ENCODE results near the gene TMBIM6. TPM values are rescaled to one million over a fixed set of nuclear protein-coding genes. Genes with fewer than 3 reads are reported as not detected.
"Not testable (repeated sequence)": the region's sequence is repeated elsewhere in the genome, so short reads cannot be mapped to it uniquely, and the experiment has no call there.

The TMBIM6 gene
- total RNA-seq, 1 experiment from 2014 or later: 413 TPM

DNA sequence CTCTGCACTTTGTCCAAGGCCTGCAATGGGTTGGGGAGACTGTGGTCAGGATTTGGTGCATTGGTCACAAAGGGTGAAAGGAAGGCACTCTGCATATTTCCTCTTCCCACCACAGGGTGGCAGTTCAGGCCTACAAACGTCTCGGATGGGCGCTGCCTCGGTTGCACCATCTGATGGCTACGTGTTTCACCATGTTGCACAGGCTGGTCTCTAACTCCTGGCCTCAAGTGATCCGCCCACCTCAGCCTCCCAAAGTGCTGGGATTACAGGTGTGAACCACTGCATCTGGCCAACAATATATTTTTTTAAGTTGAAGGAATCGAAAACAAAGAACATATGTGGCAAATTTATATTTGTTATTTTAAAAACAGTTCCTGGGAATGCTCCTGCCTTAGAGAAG is 35.1 kb downstream of the TMBIM6 start:
- DNase-seq (ENCODE audit: low read depth): peak; percentile 64

DNA sequence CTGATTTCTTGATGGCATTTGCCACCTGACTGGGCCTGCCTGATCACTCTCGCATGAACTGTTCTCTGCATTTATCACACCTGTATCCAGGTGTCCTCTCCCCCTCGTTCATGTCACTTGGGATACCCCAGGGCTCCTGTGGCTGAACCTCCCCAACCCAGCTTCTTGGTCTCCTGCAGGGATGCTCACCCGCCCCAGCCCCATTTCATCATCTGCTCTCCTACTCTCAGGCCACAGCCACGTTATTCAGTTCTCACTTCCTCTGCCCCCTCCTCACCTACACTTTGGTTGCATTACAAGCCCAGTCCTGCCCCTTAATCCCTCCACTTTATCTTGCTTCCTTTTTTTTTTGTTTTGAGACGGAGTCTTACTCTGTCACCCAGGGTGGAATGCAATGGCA is 35.5 kb downstream of the TMBIM6 start:
- no peak for DNase-seq (ENCODE audit: low read depth)

DNA sequence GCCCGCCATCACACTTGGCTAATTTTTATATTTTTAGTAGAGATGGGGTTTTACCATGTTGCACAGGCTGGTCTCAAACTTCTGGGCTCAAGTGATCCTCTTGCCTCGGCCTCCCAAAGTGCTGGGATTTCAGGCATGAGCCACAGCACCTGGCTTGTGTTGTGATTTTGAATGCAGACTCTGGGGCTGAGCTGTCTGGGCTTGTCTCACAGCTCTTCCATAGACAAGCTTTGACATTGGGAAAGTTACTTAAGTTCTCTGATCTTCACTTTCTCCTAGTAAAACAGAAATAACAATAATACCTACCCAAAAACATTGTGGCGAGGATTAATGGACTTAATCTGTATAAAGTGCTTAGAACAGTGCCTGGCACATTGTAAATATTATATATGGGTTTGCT is 36.0 kb downstream of the TMBIM6 start:
- DNase-seq (ENCODE audit: low read depth): no peak

DNA sequence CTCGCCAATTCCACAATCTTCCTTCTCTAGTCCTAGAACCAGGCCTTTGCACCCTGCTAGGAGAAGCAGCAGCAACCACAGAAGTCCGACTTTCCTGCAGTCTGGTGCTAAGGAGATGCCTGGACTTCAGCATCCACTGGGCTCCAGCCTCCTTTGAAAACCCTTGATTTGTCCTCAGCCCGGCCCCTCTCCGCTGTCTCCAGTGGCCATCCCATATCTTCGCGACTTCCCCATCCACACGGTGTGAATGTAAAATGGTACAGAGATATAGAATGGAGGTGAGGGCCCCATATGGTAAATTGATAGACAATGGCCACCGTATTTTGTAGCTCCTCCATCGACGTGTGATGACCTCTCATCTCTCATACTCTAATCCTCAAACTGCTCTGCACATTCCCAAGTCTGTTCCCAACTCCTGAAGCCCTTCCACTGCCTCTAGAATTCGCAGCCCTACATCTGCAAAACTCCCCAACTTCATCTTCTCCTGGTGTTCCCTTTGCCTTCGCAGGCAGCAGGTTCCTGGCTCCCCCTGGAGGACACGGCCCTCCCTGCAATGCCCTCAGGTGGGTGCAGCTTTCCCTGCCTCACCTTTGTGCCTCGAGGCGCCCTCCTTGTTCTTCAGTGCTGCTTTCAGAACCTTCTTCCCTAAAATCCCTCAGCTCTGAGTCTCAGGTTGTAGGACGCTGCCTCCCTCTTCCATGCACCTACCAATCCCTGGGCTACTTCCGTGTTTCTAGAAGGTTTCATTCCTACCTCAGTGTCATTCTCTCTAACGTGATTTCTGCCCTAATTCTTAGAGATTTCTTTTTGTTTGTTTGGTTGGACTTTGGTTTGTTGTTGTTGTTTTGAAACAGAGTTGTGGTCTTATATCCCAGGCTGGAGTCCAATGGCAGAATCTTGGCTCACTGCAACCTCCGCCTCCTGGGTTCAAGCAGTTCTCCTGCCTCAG is 36.7 kb downstream of the TMBIM6 start:
- DNase-seq (ENCODE audit: low read depth): peak; percentile 19

DNA sequence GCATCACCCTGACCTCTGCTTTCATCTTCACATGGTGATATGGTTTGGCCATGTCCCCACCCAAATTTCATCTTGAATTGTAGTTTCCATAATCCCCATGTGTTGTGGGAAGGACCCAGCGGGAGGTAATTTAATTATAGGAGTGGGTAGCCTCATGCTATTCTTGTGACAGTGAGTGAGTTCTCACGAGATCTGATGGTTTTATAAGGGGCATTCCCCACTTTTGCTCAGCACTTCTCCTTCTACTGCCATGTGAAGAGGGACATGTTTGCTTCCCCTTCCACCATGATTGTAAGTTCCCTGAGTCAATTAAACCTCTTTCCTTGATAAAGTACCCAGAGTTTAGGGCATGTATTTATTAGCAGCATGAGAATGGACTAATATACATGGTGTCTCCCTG is 38.2 kb downstream of the TMBIM6 start:
- no peak for DNase-seq (ENCODE audit: low read depth)

DNA sequence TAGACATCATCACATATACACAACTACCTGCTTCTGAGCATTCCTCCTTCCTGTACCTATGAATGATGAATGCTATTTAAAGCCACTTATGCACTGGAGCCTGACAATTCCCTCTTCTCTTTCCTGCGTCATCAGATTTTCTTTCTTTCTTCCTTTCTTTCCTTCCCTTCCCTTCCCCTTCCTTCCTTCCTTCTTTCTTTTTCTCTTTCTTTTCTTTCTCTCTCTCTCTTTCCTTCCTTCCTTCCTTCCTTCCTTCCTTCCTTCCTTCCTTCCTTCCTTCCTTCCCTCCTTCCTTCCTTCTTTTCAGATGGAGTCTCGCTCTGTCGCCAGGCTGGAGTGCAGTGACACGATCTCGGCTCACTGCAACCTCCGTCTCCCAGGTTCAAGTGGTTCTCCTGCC is 39.6 kb downstream of the TMBIM6 start:
- DNase-seq (ENCODE audit: low read depth): not testable (repeated sequence)

DNA sequence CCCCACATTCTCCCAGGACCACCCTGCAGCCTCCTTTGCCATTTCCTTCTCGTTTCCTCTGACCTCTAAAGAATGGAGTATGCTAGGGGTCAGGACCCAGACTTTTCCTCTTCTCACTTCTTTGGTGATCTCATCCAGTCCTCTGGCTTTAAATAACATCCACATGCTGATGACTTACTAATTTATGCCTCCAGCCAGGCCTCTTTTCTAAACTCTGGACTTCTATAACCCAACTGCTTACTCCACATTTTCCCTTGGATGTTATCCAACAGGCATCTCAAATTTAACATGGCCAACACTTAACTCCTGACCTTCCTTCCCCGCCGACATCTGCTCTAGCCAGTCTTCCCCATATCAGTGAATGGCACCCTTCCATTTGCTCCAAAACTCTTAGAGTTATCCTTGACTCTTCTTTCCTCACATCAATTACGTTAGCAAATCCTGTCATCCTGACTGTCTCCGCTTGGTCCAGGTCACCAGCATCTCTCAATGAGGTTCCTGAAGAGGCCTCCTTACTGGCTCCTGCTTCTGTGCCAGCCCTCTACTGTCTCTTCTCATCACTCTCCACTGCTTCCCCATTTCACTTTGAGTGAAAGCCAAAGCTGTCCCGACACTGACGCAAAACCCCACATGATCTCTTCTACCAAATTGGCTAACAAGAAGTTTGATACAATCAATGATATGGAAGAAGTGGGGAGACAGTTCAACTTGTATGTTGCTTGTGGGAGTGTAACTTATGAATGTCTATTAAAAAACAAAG is 42.7 kb downstream of the TMBIM6 start:
- peak; percentile 82 for DNase-seq (ENCODE audit: low read depth)

DNA sequence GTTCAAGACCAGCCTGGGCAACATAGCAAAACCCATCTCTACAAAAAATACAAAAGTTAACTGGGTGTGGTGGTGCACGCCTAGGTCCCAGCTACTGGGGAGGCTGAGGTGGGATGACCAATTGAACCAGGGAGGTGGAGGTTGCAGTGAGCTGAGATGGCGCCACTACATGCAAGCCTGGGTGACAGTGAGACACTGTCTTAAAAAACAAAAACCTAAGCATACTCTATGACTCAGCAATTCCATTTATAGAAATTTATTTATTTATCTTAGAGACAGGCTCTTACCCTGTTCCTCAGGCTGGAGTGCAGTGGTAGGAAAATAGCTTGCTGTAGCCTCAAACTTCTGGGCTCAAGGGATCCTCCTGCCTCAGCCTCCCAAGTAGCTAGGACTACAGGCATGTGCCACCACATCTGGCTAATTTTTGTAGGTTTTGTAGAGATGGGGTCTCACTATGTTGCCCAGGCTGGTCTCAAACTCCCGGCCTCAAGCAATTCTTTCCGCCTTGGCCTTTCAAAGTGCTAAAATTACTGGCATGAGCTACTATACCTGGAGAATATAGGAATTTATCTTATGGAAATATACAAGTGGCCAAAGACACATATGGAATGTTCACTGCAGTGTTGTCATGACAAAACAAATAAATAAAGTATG is 43.5 kb downstream of the TMBIM6 start:
- peak; percentile 59 for DNase-seq (ENCODE audit: low read depth)

DNA sequence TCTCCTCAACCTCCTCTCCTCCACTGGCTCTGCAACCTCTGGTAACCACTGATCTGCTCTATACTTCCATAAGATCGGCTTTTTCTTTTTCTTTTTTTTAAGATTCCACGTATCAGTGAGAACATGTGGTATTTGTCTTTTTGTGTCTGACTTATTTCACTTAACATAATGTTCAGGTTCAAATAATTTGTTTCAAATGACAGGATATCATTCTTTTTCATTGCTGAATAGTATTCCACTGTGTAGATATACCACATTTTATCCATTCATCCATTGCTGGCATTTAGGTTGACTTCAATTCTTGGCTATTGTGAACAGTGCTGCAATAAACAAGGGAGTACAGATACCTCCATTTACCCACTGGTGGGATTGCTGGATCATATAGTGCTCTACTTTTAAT is 46.3 kb downstream of the TMBIM6 start:
- no peak for DNase-seq (ENCODE audit: low read depth)

DNA sequence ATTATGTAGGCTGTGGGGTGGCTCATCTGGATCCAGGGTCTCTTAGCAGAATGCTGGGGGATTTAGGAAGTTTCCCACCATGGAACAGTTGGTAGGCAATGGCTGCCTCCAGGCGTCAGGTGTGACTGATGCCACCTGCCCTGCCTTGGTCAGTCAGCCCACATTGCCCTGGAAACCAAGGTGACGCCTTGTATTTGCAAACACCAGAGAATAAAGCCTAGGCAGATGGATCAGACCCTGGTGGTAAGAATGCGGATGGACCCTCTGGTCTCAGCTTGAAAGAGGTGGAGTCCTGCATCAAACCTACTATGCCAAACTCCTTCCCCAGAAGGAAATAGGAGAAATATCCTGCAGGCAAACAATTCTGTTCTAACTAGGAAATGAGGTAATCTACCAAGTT is 48.6 kb downstream of the TMBIM6 start:
- DNase-seq (ENCODE audit: low read depth): no peak

DNA sequence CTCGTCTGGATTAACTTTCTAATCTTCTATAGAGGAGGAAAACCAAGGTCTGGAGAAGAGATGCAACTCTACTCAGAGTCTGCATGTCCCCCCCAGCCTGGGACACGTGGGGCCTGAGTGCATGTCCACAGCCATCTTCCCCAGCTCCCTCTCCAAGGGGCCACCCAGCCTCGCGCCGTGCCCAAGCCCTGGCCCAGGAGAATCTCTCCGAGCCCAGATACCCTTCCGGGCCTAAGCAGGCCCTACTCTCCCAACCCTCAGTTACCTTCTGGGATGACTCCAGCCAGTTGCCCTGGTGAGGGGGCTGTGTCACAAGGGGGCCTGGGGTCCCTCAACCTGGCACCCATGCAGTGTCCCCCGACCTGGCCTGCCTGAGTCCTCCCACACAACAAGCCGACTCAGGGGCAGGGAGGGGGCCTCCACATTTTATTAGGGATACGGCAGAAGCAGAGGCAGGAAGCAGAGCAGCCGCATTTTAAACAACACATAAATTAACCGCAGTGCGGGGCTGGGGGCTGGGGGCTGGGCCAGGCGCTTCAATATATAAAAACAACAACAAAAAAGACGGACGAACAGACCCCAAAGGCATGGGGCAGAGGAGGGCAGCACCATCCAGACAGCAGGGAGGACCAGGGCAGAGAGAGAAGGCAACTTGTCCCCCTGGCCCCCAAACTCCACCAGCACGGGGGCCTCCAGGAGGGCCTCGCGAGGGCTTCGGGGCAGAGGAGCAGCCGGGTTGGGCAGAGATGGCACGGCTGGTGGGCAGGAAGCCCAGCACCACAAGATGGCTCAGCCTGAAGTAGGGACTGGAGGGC is 49.6 kb downstream of the TMBIM6 start:
- DNase-seq (ENCODE audit: low read depth): no peak

DNA sequence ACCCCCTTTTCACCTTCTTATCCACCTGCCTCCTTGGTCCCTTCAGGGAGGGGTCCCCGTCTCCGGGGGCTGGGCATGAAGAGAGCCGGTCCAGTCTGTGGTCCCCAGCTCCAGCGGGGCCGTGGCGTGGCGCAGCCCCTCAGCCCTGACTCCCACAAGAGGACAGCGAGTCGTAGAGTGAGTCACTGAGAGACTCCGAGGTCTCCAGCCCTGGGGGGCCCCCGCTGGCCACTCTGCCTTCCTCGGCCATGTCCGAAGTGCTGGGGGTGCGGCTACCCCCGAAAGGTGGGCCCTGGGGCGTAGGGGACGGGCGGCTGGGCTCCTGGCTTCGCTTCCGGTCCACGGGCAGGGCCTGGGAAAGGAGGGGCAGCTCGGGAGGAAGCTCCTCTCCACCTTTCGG is 50.3 kb downstream of the TMBIM6 start:
- no peak for DNase-seq (ENCODE audit: low read depth)

DNA sequence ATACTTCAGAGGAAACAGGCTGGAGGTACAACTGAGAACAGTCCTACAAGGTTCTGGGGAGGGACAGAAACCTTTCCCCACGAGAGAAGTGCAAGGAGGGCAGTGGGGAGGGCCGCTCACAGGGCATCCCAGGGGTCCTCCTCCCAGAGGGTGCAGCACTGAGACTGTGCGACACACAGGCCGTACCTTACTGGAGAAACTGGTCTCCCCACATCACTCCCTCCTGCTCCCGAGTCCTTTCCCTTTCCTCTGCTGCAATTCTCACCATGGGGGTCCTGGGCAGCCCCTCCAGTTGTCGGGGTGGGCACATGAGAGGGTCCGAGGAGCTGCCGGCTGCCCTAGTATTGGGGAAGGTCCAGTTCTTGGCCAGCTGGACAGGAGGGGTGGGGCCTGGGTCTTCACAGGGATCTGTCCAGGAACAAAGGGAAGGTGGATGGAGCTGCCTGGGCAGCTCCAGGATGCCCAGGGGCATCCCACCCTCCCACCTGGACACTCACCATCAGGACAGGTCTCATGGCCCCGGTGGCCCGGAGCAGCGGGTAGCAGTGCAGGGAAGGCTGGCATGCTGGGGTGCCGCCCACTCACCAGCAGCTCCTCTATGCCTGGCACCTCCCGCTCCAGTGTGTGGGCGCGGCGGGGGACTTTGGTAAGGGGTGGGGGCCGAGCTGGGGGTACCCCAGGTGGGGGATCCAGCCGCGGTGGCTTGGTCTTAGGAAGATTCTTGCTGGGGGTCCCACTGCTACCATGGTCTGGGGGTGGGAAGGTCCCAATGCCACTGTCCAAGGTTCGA is 51.0 kb downstream of the TMBIM6 start:
- no peak for DNase-seq (ENCODE audit: low read depth)

DNA sequence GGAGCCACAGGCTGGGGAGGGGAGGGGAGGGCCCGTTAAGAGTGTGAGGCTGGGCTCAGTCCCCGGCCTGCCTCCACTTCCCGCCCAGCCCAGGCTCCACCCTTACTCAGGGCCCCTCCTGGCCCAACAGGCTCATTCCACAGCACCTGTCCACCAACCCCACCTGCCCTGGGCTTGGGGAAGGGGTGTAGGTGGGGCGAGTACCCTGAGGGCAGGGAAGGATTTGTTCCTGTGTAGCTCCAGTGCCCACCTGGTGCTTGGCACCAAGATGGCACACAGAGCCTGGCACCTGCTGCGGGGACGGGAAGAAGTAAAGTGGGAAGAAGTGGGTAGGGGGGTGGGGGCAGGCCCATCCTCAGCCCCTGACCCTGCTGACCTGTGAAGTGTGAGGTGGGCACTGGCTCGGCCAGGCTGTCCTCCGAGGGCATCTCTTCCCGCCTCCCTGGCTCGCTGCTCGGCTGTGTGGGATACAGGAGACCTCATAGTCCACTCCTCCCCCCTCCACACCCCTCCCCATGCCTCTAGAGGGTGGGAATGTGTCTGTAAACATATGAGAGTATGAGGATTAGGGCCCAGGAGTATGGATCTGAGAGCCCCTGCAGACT is 51.7 kb downstream of the TMBIM6 start:
- no peak for DNase-seq (ENCODE audit: low read depth)

DNA sequence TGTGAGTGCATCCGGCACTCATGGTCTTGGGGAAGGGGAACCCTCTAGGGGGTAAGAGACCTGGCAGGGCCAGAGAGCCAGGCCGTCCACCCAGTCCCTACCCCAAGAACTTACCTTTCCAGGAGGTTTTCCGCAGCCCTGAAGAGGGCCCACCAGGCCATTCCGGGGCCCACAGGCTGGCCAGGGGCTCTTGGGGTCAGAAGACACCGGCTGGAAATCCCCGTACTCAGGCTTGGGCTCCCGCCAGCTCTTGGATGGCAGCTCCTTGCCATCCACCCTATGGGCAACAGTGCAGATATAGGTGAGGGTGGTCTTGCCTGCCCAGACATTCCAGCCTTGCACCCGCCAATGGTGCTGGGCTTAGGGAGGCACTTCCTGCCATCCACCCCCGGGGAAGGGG is 52.3 kb downstream of the TMBIM6 start:
- DNase-seq (ENCODE audit: low read depth): no peak

DNA sequence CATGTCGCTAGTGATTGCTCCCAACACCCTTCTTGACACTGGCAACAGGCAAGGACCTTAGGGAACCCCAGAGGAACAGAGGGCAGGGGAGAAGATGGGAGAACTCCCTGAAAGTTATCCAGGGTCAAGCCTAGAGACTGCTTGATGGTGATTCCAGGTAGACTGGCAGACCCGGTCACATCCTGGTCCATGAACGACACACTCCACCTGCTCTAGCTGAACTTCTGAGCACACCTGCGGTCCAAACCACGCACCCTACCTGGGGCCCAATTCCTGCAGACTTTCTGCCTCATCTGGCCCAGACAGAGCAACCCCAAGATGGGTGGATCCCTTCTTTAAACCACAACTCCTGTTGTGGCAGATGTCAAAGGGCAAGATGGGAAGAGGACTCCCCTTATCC is 52.7 kb downstream of the TMBIM6 start:
- DNase-seq (ENCODE audit: low read depth): no peak

DNA sequence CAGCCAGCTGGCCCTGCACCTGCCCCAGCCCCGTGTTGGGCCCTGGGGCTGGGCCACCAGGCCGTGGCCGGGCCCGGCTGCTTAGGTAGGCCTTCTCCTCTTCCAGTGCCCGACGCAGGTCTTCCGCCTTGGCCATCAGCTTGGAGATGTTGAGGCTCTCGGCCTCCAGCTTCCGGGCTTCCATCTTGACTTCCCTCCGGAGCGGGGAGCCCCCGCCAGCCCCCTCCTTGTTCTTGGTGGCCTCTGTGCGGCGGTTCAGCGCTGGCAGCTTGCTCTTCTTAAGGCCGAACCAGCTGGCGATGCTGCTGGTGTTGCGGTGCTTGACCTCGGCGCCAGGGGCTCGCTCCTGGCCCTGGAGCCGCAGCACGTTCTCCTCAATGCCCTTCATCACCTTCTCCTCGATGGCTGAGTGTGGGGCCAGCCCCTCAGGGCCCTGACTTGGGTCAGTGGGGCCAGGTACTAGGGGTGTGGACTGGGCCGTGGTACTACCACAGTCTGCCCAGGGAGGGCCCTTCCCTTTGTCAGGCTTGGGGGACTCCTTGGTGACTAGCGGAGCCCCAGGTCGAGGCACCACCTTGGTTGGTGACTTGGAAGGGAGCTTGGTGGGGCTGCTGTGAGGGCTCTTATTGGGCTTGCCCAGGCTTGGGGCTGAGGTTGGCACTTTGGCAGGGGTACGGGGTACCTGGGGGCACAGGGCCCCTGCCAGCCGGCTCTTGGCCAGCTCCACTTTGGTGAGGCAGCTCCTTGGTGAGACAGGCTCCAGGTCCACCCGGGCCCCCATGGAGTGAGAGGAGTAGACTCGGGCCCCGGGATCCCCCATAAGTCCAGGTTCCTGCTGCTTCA is 53.7 kb downstream of the TMBIM6 start:
- no peak for DNase-seq (ENCODE audit: low read depth)

DNA sequence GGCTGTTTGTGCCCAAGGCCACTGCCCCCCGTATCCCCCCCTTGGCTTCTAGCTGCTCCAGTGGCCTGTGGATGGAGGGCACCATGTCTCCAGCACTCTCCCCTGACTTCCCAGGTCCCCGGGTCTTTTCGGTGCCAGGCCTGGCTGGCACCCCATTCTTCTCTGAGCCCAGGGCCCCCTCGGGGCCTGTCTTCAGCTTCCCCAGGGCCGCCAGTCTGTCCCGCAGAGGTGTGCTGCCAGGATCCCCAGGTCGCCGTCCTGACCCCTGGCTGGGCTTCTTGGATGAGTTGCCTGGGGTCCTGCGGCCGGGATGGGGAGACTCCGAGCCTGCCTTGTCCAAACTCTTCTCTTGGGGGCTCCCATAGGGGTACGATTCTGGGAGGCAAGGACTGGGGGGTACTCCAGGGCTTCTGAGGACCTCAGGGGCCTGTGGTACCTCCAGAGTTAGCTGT is 54.3 kb downstream of the TMBIM6 start:
- no peak for DNase-seq (ENCODE audit: low read depth)

DNA sequence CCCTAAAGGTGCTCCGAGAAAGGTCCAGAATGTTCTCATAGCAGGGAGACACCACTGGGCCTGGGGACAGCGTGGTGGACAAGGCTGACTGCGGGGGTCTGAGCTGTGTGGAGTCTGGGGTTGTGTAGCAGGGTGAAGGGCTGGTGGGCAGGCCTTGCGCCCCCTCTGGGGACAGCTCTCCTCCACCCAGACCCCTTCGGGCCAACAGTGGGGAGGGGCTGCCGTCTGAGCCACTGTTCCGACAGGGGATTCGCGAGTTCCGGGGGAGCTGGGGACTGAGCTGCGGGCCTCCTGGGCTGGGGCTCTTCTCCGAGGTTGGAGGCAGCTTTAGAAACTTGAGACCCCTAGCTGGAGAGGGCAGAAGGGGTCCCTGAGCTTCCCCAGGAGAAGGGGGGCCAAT is 54.8 kb downstream of the TMBIM6 start:
- DNase-seq (ENCODE audit: low read depth): no peak

Measured in LHCN-M2 (cell line).